ENCODE data around the gene PLXNC1.

The PLXNC1 gene

DNA sequence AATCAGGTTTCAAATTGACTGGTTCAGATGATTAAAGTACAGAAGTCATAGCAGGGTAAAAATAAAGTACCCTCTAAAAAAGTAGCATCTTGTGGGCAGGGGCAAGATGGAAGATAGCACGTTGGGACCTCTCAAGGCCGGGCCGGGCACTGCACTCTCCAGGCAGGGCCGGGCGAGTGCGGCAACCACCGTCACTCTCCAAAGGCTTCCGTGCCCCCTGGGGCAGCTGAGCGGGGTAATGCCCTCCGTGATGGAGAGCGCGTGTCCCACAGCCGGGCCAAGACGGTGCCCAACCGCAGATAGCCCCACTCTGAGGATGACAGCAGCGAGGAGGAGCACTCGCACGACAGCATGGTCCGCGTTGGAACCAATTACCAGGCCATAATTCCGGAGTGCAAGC, 8.6 kb upstream of the PLXNC1 start:
- DNase-seq = no peak

DNA sequence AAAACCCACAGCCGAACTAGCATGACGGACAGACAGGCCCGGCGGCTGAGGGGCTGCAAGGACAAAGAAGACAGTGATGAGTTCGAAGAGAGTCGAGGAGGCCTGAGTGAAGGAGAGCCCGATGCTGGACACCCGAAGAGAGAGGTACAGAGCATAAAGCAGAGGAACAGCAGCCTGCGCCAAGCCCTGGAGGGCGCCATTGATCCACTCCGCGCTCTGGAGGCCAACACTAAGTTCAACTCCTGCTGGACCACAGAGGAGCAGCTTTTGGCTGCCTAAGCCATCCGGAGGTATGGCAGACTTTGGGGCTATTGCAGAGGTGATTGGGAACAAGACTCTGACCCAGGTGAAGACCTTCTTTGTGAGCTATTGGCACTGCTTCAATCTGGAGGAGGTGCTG, 7.8 kb upstream of the PLXNC1 start:
- no peak for DNase-seq

DNA sequence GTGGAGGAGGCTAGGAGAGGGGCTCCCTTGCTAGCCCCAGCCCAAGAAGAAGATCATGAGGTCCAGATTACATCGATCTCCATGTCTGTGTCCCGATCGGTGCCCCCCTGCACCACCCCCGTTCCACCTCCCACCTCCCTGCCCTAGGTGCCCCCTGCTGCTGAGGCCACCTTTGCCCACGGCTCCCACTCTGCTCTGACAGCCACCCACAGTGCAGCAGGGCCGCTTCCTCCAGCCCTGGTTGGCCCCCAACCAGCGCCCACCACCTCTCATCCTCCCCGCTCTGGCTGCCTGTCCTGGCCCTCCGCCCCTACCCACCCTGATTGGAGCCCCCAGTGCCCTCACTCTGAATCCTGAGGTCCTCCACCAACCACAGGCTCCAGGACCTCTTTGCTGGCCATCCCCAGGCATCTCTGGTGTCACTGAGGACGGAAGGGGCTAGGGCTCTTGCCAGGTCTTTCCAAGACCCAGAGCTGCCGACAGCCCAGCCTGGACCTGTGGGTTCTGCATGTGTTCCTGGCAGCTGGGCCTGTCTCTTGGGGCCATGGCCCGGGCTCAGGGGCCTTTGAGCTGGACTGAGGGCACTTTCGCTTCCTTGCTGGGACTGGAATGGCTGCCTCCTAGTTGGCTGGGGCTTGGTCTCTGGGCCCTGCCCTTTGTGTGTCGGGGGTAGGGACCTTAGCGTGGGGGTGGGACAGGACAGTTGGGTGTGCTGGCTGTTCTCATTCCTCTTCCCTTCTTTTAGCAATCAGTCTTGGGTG, 7.2 kb upstream of the PLXNC1 start:
- no peak for DNase-seq

DNA sequence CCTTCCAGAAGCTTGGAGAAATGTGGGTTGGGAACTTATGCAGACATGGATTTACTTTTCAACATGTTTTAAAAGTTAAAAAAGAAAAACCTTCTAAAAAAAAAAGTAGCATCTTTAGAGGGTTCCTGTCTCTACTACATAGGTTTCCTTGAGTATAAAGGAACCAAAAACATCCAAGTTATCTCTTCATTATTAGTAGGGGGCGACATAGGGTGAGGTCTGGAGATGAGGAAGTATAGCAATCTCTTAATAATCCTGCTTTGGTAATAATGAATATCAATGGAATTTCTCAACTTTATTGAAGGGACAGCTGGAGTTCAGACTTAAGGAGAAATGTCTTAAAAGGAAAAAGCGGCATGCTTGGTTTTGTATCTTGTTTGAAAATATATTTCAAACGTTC, 6.5 kb upstream of the PLXNC1 start:
- no peak for DNase-seq

DNA sequence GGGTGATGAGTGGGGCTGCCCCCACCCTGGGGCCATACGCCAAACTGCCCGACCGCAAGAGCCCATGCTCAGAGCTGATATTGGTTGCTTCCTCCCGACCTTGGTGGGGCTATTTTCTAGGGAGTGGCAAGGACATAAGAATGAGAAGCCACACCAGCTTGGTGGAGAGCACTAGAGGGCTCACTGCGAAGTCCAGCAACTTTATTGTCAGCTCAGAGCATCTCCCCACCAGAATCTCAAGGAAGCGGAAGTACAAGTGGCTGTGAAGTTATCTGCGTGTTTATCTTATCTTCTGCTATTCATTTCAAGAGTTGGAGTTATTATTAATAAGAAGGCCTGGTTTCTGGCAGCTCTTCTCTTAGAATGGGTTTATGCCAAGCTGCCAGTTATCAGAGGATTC, 4.9 kb upstream of the PLXNC1 start:
- no peak for DNase-seq

DNA sequence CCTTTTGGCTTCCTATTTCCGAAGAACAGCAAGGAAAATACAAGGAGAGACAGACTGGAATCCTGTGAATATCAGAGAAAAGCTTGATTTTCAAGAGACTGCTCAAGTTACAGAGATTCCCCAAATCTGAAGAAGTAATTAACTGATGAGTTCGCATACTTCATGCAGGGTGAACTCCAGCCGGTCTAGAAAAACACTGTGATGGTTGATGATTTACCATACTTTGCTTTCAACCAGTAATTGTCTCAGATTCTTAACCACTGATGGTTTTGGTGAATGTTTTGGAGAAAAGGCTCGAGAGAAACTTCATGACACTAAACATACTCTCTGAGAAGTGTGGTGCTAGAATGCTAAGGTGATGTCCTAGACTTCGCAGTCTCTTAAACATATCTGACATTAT, 4.4 kb upstream of the PLXNC1 start:
- no peak for DNase-seq

DNA sequence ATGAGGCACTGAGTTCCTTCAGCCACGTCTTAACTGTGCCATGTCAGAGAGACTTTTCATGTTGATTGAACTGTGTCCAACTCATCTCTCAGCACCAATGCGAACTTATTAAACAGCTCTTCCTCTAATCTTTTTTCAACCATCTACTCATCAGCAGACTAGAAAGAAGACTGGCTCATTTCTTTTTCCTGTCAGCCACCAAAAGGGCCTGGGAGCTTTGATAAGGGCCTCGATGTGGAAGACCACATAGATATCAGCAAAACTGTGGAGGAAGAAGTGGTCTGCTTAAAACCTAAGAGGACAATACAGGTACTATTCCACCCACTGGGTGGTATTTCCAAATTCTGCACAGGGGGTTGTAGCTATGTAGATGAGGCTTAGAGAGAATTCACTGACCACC, 3.6 kb upstream of the PLXNC1 start:
- no peak for DNase-seq

DNA sequence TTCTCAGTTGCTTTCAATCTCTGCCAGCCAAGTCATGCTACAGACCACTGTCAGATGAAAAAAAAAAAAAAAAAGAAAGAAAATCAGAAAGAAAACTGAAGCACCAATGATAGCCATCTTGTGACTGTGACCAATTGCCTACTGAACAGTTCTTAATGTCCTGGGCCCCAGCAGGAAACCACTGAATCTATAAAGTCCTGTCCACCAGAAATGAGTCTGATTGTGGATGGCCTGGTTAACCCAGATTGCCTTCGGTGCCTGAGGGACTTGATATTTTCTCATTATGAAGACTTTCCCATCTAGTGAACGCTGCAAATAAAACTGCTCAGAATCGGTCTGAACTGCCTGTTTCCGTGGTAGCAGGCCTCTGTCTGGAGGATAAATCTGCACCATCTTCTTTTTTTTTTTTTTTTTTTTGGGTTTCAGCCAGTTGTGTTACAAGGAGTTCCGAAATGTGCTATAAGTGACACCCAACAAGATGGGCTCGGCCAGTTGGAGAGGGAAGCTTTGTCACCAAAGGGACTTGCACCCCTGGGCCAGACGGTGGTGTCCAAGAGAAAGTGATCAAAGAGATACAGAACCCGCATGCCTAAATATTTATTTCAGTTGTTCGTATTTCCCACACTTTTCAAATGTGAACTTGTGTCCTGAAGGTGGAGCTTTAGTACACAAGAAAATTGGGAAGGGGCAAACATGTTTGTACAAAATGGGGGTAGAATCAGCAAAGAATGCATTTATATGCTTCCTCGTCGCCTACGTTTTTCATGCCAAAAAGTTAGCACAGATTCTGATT, 3.0 kb upstream of the PLXNC1 start:
- no peak for DNase-seq

DNA sequence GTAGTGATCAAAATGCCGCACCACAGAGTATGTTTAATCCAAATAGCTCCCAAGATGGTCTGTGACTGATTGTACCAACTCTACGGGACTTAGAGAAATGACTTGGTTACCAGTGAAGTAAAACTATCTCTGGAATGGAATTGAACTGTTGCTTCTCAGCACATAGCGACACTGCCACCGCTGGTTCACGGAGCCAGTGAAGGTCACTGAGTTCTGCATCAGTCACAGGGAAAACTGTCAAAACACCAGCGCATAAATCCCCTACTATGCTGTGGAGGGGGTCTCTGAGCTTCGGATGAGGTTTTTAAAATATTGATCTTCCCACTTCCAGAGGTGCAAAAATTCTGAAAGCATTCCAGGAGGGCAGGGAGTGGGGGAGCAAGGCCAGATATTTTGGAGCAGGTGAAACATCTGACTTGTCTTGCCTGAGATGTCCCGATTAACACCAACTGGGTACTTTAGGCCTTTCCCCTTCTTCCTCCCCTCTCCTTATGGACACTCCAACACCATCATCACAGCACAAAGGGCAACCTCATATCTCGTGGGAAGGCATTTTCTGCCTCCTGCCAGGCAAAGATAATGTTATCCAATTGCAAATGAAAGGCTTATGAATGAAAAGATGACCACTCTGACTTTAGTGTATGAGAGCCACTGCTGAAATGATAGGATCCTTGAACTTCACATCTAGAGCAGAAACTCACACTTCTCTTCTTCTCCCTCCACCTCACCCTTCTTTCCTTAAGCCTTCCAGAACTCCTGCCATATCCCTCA, 2.0 kb upstream of the PLXNC1 start:
- DNase-seq = no peak

DNA sequence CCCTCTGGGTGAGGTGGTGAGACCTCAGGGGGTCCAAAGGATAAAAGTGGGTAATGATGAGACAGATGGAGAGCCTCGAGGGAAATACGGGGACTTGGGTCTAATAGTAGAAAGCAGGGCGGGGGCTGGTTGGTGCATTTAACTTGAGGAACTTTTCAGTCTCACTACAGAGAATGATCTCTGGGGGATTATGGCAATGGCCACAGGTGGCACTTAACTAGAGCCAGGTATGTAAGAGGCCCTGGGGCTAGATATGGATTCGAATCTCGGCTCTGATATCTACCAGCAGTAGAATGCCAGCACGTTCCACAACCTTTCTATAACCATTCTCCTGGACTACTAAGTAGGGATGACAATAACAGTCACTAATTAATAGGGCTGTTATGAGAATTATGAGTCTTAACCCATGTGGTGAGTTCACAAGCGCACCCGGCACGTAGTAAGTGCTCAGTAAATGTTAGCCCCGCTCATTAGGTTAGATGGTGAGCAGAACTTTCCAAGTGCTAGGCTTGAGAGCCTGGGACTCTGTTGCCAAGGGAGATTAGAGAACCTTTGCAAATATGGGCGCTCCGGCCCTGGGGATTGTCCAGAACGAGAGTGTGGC, 888 bp upstream of the PLXNC1 start:
- peak; percentile 31 for DNase-seq

DNA sequence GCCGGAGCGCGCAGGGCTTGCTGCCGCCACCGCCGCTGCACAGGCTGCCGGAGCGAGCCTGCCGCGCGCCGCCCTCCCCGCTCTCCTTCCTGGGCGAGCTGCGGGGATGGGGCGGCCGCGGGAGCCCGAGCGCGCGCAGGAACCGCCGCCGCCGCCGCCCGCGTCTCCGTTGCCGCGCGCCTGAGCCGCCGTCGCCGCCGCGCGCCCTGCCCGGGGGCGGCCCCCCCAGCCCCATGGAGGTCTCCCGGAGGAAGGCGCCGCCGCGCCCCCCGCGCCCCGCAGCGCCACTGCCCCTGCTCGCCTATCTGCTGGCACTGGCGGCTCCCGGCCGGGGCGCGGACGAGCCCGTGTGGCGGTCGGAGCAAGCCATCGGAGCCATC, 352 bp downstream of the PLXNC1 start:
- DNase-seq = peak; percentile 23

DNA sequence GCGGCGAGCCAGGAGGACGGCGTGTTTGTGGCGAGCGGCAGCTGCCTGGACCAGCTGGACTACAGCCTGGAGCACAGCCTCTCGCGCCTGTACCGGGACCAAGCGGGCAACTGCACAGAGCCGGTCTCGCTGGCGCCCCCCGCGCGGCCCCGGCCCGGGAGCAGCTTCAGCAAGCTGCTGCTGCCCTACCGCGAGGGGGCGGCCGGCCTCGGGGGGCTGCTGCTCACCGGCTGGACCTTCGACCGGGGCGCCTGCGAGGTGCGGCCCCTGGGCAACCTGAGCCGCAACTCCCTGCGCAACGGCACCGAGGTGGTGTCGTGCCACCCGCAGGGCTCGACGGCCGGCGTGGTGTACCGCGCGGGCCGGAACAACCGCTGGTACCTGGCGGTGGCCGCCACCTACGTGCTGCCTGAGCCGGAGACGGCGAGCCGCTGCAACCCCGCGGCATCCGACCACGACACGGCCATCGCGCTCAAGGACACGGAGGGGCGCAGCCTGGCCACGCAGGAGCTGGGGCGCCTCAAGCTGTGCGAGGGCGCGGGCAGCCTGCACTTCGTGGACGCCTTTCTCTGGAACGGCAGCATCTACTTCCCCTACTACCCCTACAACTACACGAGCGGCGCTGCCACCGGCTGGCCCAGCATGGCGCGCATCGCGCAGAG, 873 bp downstream of the PLXNC1 start:
- DNase-seq = peak; percentile 15

DNA sequence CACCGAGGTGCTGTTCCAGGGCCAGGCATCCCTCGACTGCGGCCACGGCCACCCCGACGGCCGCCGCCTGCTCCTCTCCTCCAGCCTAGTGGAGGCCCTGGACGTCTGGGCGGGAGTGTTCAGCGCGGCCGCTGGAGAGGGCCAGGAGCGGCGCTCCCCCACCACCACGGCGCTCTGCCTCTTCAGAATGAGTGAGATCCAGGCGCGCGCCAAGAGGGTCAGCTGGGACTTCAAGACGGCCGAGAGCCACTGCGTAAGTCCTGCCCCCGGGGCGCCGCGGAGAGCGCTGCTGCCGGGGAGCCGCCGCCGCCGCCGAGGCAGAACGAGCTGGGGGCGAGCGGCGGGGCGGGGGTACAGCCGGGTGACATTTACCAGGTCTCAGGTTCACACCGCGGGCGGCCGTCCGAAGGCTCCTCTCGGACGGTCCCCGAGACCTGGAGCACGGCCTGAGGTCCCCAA, 1.4 kb downstream of the PLXNC1 start:
- no peak for DNase-seq

DNA sequence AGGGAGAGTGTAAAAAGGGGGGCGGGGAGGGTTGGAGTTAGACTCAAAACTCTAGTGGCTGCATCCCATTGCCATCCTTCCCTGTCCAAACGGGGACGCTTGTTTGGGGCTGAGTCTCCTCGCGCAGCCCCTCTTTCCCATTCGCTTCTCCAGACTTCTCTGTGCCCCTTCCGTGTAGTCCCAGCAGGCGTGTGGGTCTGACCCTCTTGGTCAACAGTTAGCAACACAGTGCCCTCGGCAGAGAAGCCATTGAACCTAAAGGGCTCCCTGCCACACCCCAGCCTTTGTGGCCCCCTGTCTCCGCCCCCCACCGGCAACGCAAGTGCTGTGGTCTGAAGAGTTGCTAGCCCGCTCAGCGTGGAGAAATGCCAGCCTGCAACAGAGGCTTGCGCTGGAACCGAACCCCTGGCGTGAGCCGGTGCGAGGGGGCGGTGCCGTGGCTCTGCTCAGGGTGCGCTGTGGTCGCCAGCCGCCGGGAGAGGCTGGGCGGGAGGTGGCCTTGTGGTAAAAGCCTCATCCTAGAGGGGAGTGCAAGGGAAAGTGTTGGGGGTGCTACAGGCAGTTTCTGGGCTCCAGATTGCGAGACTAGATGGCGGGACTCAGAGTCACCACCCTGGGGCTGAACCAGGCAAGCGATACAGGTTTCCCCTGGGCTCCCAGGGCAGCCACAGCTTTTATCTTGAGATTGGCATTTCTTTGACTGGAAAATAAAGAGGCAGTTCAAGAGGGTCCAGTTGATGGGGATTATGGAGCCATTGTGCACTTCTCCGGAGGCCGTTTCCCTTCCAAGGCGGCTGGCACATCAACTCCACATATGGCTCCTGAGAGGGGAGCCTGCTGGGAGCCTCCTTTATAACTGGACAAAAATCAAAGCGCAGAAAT, 2.1 kb downstream of the PLXNC1 start:
- DNase-seq = no peak

DNA sequence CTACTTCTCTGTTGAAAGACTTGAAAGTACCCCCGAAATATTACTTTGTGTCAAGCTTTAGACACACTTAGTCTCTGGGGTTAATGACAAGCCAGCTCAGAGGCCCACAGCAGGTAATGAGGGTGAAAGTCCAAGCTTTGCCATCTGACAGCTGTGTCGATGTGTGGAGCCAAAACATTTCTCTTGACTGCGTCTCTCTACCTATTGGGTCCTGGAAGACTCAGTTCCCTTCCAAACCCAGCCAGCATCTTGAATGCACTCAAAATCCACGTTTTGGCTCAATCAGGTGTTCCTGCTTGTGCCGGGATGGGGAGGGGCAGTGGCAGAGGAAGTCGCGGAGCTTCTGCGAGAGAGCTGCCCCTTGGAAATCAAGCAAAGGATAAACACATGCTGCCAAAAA, 3.2 kb downstream of the PLXNC1 start:
- no peak for DNase-seq

DNA sequence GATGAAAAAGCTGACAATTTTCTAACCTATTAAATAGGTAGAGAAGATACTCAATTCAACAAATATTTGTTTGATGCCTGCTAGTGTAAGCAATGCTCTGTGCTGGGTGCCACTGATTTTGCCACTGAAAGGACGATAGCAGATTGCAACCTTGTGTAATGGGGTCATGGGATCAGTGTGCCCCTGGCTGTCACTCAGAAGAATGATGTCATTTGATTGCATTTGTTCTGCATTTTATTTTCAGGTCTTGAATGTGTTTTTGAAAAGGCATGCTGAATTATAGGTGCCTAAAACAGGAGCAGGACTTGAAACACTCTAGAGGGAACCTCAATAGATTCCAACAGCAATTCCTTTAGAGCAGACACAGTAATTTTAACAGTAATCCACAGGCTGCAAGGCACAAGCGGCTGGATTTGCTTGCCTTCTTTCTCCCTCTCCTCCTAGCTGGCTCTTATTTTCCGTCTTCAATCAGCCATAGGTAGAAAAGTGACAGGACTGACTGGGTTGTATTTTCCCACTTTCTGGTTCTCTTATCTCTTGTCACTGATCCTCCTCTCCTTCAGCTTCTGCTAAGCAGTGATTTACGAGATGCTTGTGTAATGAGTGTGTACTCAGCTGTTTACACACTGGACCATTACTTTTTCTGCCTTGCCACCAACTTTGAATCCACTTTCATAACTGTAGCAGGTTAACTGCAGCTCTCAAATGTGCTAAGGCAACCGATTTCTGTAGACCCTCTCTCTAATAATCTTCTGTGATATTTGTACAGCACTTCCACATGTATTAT, 4.1 kb downstream of the PLXNC1 start:
- no peak for DNase-seq

DNA sequence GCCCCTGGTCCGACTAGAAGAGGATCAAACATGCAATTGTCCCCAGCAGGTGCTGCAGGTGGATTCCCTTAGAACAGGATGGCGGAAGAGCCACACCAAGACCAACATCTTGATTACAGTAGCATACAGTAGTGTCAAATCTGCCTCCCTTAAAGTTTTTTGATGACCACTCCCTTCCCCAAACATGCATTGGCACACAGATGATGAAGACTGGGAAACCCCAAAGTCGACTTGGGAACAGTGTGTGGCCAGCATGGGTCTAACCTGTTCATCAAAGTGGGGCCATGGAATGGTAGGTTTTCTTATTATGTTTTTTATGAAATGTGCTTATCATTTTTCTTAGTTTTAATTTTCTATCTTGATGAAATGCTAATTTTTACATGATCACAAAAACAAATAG, 8.8 kb downstream of the PLXNC1 start:
- no peak for DNase-seq

DNA sequence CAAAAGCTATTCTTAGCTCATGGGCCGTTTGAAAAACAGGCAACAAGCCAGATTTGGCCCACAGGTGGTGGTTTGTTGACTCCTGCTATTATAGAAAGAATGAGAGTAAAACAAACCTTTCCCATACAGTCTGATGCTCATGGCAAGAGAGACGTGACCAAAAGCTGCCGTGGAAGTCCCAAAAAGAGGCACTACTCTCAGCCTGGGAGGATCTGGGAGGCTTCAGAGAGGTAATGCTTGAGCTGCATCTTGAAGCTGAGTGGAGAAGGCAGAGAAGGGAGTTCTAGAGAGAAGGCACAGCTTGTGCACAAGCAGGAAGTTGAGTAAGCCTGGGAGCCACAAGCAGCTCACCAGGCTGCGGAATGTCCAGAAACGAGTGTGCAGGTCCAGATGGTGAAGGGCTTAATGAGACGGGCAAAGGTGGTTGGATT, 9.6 kb downstream of the PLXNC1 start:
- no peak for DNase-seq

DNA sequence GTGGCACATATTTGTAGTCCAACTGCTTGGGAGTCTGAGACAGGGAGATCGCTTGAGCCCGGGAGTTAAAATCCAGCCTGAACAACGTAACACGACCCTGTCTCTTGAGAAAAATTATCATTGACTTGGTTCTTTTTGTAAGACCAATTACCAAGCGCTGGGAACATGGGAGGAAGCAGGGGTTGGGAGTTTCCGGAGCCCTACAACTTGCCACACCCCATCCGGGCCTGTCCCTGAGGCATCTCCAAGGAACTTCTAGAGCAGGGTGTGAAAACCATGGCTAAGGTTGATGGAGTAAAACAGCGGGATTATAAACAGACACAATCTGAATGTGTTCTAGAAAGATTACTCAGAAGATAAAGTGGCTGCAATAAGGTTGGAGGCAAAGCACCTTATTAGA, 10.3 kb downstream of the PLXNC1 start:
- DNase-seq = no peak

DNA sequence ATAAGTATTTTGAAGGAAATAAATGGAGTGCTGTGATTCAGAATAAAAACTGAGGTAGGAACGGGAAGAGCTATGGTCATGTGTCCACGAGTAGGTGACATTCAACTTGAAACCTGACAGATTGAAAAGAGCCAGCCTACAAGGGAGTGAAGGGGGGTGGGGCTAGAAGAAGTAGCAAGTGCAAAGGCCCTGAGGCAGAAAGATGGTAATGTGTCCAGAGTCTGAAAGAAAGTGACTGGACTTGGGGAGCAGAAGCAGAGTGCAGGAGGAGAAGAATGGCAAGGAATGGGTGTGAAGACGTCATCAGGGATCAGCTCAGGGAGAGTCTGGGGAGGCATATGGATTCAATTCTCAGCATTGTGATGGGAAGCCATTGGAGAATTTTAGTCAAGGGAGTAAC, 13.7 kb downstream of the PLXNC1 start:
- no peak for DNase-seq

DNA sequence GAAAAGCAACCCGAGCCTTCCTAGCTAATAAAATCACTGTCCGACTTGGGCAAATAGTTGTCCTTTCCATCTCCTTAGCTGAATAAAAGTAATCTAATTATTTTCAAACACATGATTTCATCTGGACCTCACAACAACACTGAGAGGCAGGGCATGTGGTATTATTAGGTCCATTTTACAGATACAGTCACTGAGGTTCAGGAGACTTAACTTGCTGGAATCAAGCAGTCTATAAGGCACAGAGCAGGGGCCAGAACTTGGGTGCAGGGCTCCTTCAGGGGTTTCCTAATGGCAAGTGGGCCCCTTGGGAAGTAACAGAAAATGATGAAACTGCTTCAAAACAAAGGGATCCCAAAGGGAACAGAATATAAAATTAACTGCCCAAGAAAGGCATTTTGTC, 15.5 kb downstream of the PLXNC1 start:
- no peak for DNase-seq
